Activated T-cell treated with anti-CD3 and anti-CD28 coated beads, Interleukin-2, amount 50 U/mL, for 1 hour (primary cell): ENCODE measurements around the gene TRIM63.

Experiments used
- DNase-seq: peaks from one replicate; pipeline ENCODE4 v3.0.0-alpha.2; 2020

Gene TRIM63

GRCh38 chr1:26012864-26013263 lies 54.6 kb downstream of the TRIM63 start:
- no peak for DNase-seq

- DNase-seq = no peak
Measured at GRCh38 chr1:26010825-26011224, 56.6 kb downstream of the TRIM63 start.

GRCh38 chr1:26009796-26010447 lies 57.5 kb downstream of the TRIM63 start:
- no peak for DNase-seq

GRCh38 chr1:26006710-26007109 lies 60.7 kb downstream of the TRIM63 start:
- no peak for DNase-seq

- DNase-seq = no peak
Measured at GRCh38 chr1:26005434-26006105, 61.9 kb downstream of the TRIM63 start.

- no peak for DNase-seq
Measured at GRCh38 chr1:26003756-26004155, 63.7 kb downstream of the TRIM63 start.

GRCh38 chr1:26003262-26003661 lies 64.2 kb downstream of the TRIM63 start:
- no peak for DNase-seq
